Stimulated activated CD8-positive, alpha-beta memory T cell treated with anti-CD3 and anti-CD28 coated beads, Interleukin-4, amount 100 ng/mL, for 48 hours (primary cell): ENCODE measurements around the gene FAM187B.

ENCODE experiments used
- DNase-seq: peaks from one replicate; pipeline ENCODE4 v3.0.0-alpha.2; 2020

The FAM187B gene

GRCh38 chr19:35231956-35232645, 3.6 kb upstream of the FAM187B start:
- DNase-seq: peak; percentile 17

- no peak for DNase-seq
These were observed 1.1 kb upstream of the FAM187B start for GRCh38 chr19:35229601-35230000.

GRCh38 chr19:35226748-35227147, 1.8 kb downstream of the FAM187B start:
- no peak for DNase-seq

- DNase-seq: no peak
These were observed 2.6 kb downstream of the FAM187B start for GRCh38 chr19:35225951-35226350.

GRCh38 chr19:35224681-35225571, 3.6 kb downstream of the FAM187B start:
- peak; percentile 19 for DNase-seq

- peak; percentile 17 for DNase-seq
These were observed 4.6 kb downstream of the FAM187B start for GRCh38 chr19:35223862-35224505.

- DNase-seq: peak; percentile 18
These were observed 5.3 kb downstream of the FAM187B start for GRCh38 chr19:35223084-35223790.

- DNase-seq: peak; percentile 22
These were observed 6.0 kb downstream of the FAM187B start for GRCh38 chr19:35222373-35223015.

- DNase-seq: peak; percentile 7
These were observed 7.5 kb downstream of the FAM187B start for GRCh38 chr19:35220973-35221590.

GRCh38 chr19:35220315-35220921, 8.1 kb downstream of the FAM187B start:
- peak; percentile 18 for DNase-seq

- no peak for DNase-seq
These were observed 9.5 kb downstream of the FAM187B start for GRCh38 chr19:35219008-35219407.

- no peak for DNase-seq
These were observed 10.9 kb downstream of the FAM187B start for GRCh38 chr19:35217649-35217990.

GRCh38 chr19:35216833-35217648, 11.5 kb downstream of the FAM187B start:
- peak; percentile 47 for DNase-seq

- DNase-seq: no peak
These were observed 12.3 kb downstream of the FAM187B start for GRCh38 chr19:35216016-35216832.

- DNase-seq: no peak
These were observed 13.6 kb downstream of the FAM187B start for GRCh38 chr19:35214766-35215422.

GRCh38 chr19:35213663-35214632, 14.6 kb downstream of the FAM187B start:
- DNase-seq: peak; percentile 79

- DNase-seq: no peak
These were observed 16.3 kb downstream of the FAM187B start for GRCh38 chr19:35212241-35212640.
